HG02610 (cell line): ENCODE data around the gene BCL2.
A peak's percentile ranks its signal among the peaks of the same experiment; 100 is the strongest.

Experiments used
- ATAC-seq: cut with Tn5 transposase; IDR thresholded peaks from one replicate; pipeline ENCODE4 v1.9.1; 2021; ENCODE audit warnings: mild to moderate bottlenecking, moderate library complexity; ENCODE audit not compliant: unreplicated experiment

BCL2 gene

DNA sequence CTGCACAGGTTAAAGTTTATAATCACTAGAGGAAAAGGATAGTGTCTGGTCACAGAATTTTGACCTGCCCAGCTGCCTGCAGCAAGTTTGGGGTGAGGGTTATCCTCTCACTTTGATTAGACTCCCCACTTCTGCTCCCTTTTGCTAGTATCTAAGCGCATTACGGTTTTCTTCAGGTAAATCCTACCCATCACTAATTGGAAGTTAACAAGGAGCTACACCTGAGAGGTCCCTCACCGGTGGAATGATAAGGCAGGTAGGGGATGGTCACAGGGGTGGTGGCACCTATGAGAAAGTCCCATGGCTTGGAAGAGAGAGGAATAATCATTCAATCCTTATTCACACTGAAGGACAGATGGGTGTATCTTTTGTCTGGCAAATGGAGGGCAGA is 7.6 kb downstream of the BCL2 start:
- ATAC-seq = no peak

DNA sequence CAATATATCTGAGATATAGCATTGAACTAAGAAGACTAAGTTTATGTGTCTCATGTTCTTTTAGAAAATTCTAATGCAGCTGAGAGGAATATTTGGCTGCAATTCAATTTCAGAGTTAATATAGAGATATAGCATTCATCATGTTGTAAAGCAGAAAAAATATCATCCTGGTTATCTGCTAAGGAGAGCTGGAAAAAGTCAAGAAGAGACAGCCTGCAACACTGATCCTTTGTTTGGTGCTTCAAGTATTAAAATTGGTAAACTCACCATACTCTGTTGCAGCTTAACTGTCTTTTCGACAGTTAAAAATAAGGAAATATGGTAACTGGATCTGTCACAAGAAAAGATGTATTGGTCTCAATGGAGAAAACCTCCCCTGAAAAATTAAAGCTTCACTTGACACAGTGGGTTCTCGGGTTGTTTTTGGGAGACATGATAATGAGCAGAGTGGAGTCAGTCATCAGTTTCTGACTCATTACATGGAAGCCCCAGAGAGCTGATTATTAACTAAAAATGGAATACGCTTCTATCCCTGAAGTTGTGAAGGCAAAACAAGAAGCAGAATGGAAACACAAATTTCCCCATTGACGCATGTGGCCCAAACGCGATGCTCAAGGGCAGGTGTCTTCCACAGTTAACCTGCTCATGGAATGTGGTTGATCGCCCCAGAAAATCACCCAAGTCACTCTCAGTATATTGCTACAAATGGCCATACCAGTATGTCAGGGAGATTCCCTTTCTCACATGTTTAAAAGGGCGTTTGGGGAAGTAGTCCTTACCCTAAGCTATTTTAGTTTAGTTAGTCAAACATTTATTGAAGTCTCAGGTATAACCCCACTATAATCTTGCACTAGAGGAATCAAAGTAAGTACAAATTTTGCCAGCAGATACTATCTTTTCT is 8.2 kb downstream of the BCL2 start:
- ATAC-seq = peak; percentile 65

GRCh38 chr18:63309422-63309821 is 10.1 kb downstream of the BCL2 start:
- no peak for ATAC-seq

GRCh38 chr18:63307551-63308200 is 11.9 kb downstream of the BCL2 start:
- peak; percentile 19 for ATAC-seq

DNA sequence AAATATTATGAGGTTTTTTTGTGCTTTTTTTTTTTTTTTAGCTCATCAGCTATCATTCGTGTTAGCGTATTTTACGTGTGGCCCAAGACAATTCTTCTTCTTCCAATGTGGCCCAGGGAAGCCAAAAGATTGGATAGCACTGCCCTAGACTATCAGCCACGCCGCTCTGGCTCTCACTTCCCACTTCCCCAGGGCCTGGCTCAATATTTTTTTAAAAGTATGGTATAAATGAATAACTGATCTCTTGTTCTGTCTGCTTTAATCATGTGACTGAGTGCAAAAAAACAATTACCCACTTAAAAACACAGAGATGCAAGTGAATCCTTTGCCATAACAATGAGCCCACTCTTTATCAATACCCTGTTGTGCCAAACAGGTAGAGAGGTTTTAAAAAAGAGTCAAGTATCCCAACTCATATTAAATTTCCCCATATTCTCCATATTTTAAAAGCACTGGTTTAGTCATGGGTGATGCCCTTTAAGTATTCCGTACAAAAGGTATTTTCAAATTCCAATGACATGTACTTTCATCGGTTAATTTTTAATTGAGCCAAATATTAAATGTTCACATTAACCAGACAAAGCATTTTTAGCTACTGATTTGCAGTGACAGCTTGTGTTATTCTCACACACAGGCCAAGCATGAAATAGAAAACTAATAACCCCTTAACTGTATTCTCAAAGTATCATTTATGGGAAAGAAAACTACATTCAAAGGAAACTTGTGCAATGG is 12.6 kb downstream of the BCL2 start:
- ATAC-seq = no peak

DNA sequence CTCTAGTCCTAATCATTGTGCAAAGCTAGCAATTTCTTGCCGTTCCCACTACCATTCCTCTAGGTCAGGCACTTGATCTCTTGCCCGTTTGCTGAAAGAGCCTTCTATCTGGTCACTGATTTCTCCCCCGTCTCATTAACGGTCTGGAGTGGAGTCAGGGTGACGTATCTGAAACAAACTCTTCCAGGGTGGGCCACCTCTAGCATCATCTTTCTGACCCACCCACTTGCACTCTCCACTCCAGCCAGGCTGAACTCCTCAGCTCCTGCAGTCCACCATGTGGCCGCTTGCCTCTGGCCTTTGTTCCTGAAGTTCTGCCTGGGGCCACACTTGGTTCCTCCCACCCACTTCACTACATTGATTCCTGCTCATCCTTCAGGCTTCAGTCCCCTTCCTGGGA is 13.3 kb downstream of the BCL2 start:
- no peak for ATAC-seq

GRCh38 chr18:63303547-63303946 is 16.0 kb downstream of the BCL2 start:
- no peak for ATAC-seq

GRCh38 chr18:63302636-63303405 is 16.7 kb downstream of the BCL2 start:
- no peak for ATAC-seq

DNA sequence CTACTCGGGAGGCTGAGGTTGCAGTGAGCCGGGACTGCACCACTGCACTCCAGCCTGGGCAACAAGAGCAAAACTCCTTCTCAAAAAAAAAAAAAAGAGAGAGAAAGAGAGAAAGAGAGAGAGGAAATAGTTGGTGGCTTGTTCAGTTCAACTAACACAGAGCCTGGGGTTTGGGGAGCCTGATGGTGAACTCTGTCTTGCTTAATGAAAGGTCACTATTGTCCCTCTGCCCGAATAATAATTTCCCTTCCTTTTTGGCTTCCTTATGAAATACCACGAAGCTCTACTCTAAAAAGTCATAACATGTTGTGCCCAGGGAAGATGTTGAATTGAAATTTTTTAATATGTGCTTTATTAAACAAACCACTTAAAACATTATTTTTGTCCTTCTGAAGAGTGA is 17.3 kb downstream of the BCL2 start:
- no peak for ATAC-seq

GRCh38 chr18:63301434-63301833 is 18.1 kb downstream of the BCL2 start:
- no peak for ATAC-seq

GRCh38 chr18:63299837-63300745 is 19.5 kb downstream of the BCL2 start:
- peak; percentile 81 for ATAC-seq

DNA sequence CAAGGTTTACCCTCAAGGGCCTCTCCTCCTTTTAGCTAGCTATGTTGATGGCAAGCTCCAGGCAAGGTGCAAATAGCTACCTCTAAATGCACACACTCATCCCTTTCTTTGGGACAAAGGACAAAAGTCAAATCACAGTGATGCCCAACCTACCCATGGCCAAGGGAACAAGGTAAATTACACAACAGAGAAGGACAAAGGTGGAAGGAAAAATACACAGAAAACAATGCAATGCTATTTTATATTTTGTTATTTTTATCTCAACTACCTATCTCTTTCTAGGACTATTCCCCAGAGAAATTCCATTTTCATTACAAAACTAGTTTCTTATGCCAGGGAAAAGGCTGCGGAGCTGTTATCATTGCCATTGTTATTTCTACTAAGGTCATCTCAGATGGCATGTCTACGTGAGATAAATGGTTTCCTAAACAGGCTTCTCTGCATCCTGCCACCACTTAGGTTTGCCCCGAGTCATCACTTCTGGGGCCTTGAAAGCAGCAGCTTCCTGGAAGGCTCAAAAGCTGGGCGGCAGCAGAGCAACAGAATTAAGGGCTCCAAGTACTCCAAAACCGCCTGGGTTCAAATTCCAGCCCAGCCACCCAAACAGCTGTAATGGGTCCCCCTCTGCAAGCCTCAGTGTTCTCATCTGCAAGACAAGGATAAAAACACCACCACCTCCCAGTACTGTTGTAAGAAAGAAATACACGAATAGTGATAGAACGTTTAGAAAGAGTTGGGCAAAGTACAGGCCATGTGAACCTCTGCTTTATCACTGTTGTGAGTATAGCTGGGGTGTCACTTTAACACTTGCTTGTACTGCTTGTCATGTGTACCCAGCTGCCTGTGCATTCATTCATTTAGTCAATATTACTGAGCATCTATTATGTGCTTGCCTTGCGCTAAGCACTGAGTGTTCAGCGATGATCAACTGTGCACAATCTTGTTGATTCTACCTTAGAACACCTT is 20.9 kb downstream of the BCL2 start:
- no peak for ATAC-seq

- ATAC-seq = no peak
Observed at GRCh38 chr18:63297687-63298399, 21.7 kb downstream of the BCL2 start.

DNA sequence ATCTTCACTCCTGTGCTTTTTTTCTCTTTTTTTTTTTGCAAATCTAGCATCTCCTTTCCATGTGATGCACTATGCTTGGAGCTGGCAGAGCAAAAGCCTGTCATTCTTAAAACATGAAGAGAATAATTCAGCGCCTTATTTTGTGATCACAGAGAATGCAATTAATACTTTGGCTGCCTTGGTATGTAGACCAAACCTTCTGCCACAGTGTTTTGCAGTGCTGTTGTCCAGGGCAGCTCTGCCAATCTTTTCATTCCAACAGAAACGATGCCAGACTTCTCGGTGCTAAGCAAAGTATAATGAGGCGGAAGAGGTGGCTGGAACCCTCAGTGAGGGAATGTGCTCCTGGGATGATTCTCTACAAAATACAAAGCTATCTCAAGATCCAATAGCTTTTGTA is 25.6 kb downstream of the BCL2 start:
- ATAC-seq = no peak

- ATAC-seq = peak; percentile 60
Observed at GRCh38 chr18:63292831-63293683, 26.5 kb downstream of the BCL2 start.

GRCh38 chr18:63291278-63291677 is 28.3 kb downstream of the BCL2 start:
- no peak for ATAC-seq

DNA sequence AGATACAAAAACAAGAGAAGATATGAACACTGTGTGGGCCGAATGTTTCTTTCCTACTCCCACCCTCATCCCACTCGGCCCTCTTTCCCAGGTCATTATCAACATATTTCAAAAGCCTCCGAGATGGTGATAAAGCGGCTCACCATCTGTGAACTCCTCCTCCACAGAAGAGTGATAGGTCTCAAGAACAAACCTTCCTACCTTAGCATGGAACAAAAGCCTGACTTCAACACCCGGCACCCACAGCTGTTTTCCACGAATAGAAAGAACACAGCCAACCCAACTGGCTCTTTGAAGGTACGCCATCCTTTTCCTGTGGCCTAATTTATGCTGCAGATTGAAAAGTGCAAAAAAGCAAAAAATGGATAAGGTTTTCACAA is 28.8 kb downstream of the BCL2 start:
- ATAC-seq = no peak
